Erythroblast (primary cell): Measurements from ENCODE around the gene CD48.

ENCODE experiments used
- GATA1 ChIP-seq: IDR thresholded peaks from 2 replicates; pipeline ENCODE4 v1.6.1; 2011; ENCODE audit warnings: low read depth, mild to moderate bottlenecking, control low read depth, low read length, moderate library complexity
- POLR2A ChIP-seq: IDR thresholded peaks from 2 replicates; pipeline ENCODE4 v1.6.1; 2011; ENCODE audit warnings: mild to moderate bottlenecking, low read length

DNA sequence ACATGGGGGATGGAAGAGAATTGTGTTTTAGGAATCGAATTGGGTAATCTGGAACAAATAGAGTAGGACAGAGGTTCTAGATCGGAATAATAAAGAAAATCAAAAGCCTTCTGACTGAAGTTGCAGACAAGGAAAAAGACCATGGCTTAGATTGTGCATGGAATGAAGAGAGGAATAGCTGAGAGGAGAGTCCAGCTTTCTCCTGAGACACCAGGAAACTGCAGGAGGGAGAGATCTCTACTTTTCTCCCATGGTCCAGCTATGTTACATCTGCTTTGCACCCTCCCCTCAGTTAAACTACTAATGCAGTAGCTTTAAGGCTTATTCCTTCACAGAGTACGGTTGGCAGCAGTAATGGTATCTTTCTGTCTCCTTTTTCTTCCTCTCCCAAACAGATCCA, 40.8 kb upstream of the CD48 start:
- no peak for TF ChIP-seq POLR2A
- TF ChIP-seq GATA1: no peak
